GM23248 (cell line): ENCODE measurements around the gene APOA4. TPM values are rescaled to one million over a fixed set of nuclear protein-coding genes. Genes with fewer than 3 reads are reported as not detected.
A peak's percentile ranks its signal among the peaks of the same experiment; 100 is the strongest.

Experiments
- DNase-seq: peaks from one replicate; pipeline ENCODE4 v3.0.0-alpha.2; 2015
- H2AFZ ChIP-seq: fragments of 200-600 bp; sonication (generic); 2 replicates; pipeline ENCODE4 v1.6.1; 2016; ENCODE audit warnings: antibody characterized with exemption
- H3F3A ChIP-seq: fragments of 200-600 bp; sonication (generic); 2 replicates; pipeline ENCODE4 v1.6.1; 2016; ENCODE audit warnings: mild to moderate bottlenecking, antibody characterized with exemption, mixed run types; ENCODE audit not compliant: insufficient read depth
- H3K27ac ChIP-seq: fragments of 200-600 bp; sonication (generic); 2 replicates; pipeline ENCODE4 v1.5.1; 2016; ENCODE audit warnings: mild to moderate bottlenecking
- H3K27me3 ChIP-seq: fragments of 200-600 bp; sonication (generic); replicated peaks from 2 replicates; pipeline ENCODE4 v1.6.1; 2016; ENCODE audit warnings: mild to moderate bottlenecking; ENCODE audit not compliant: insufficient read depth
- H3K36me3 ChIP-seq: fragments of 200-600 bp; sonication (generic); 2 replicates; pipeline ENCODE4 v1.6.1; 2016; ENCODE audit warnings: low read depth, mild to moderate bottlenecking
- H3K4me1 ChIP-seq: fragments of 200-600 bp; sonication (generic); 2 replicates; pipeline ENCODE4 v1.6.1; 2016; ENCODE audit warnings: mild to moderate bottlenecking; ENCODE audit not compliant: insufficient read depth
- H3K4me2 ChIP-seq: fragments of 200-600 bp; sonication (generic); one replicate; pipeline ENCODE4 v1.6.1; 2016; ENCODE audit warnings: mild to moderate bottlenecking; ENCODE audit not compliant: unreplicated experiment
- H3K4me3 ChIP-seq: fragments of 200-600 bp; sonication (generic); 2 replicates; pipeline ENCODE4 v1.5.1; 2016; ENCODE audit warnings: mild to moderate bottlenecking
- H3K79me2 ChIP-seq: fragments of 200-600 bp; sonication (generic); 2 replicates; pipeline ENCODE4 v1.6.1; 2016; ENCODE audit warnings: mild to moderate bottlenecking; ENCODE audit not compliant: insufficient read depth
- H3K9ac ChIP-seq: fragments of 200-600 bp; sonication (generic); 2 replicates; pipeline ENCODE4 v1.6.1; 2016; ENCODE audit warnings: mild to moderate bottlenecking
- H3K9me2 ChIP-seq: fragments of 200-600 bp; sonication (generic); 2 replicates; pipeline ENCODE4 v1.6.1; 2016; ENCODE audit warnings: mixed run types, mild to moderate bottlenecking, moderate library complexity; ENCODE audit not compliant: insufficient read depth
- H3K9me3 ChIP-seq: fragments of 200-600 bp; sonication (generic); one replicate; pipeline ENCODE4 v1.6.1; 2017; ENCODE audit warnings: low read depth
- H4K20me1 ChIP-seq: fragments of 200-600 bp; sonication (generic); 2 replicates; pipeline ENCODE4 v1.6.0; 2016; ENCODE audit not compliant: insufficient read depth
- EZH2 ChIP-seq: fragments of 200-600 bp; sonication (generic); IDR thresholded peaks from 2 replicates; pipeline ENCODE4 v1.6.1; 2018; ENCODE audit warnings: antibody characterized with exemption, mild to moderate bottlenecking; ENCODE audit not compliant: insufficient read depth, poor library complexity, severe bottlenecking
- EZH2phosphoT487 ChIP-seq: fragments of 200-600 bp; sonication (generic); IDR thresholded peaks from 2 replicates; pipeline ENCODE4 v1.6.1; 2018; ENCODE audit warnings: antibody characterized with exemption, moderate library complexity, mild to moderate bottlenecking, low read depth; ENCODE audit not compliant: insufficient read depth
- WGBS, 2 experiments: methylation state at CpG; one replicate each; pipeline ENCODE4 v1.1.6; 2015 to 2017; ENCODE audit warnings: low lambda C conversion rate in 2 of 2, low coverage in 1 of 2; ENCODE audit errors: missing lambda C conversion rate in 2 of 2; 5-methylcytosine and 5-hydroxymethylcytosine counted together
- in situ Hi-C: fragments of 300-500 bp; cut with MboI; formaldehyde crosslinking; loops from 2 replicates; pipeline ENCODE4 v1.15.0; 2020
- polyA plus RNA-seq: library from polyadenylated mRNA; unstranded; fragments of >200 nt; fragmentation: Nextera tagmentation; extraction: Ambion mirVana; gene quantifications from 2 replicates; pipeline ENCODE4 v1.2.1, GENCODE V29; 2016
- total RNA-seq: library from RNA; depleted of rRNA; stranded (reverse); fragments of >200 nt; shearing (Covaris generic); gene quantifications from 2 replicates; pipeline ENCODE4 v1.2.3, GENCODE V29; 2014

Gene APOA4
- total and polyA plus RNA-seq, 2 experiments from 2014 or later = not detected

DNA sequence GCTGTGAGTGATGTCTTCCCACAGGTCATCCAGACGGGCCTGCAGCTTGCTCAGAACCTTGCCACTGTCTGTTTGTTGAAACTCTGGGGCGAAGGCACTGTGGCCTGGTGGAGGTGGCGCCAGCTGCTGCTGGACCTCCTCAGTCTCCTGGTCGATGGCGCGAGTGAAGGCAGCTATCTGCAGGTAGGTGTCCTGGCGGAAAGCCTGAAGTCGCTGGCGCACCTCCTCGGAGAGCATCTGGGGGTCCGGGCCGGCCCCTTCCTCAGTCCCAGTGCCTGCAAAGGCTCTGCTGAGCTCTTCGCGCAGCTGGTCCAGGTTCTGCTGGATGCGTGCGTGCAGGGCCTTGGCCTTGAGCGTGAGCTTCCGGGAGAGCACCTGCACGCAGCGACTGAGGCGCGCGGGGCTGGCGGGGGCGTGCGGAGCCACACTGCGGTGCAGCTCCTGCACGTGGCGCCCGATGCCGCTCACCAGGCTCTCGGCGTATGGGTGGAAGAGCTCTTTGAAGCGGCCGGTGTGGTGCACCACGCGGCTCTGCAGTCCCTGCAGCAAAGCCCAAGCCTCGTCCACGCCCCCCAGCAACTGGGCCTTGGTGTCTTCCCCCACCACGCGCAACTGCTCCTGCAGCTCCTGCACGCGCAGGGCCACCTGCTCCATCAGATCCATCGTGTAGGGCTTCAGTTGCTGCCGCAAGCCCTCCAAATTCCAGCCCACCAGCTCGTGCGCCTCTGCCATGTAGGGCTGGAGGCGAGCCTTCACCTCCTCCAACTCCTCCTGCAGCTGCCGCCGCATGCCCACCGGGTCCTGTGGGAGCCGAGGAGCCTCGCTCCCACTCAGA is 32.7 kb downstream of the APOA4 start:
- 75 to 76% methylated on average over 37 to 52 of the region's 53 CpGs for WGBS, 2 experiments
- in situ Hi-C loops = no loop called here

GRCh38 chr11:116788975-116789374 is 34.1 kb downstream of the APOA4 start:
- in situ Hi-C loops = loop anchor here (10.0 kb wide), 1 partner anchor 316 kb away; no protein-coding TSS in a partner anchor
- no peak for DNase-seq
- no peak overlapping the region for H3K27ac ChIP-seq
- H3K9me2 ChIP-seq = no peaks in the 10 kb centered on the region
- H3K4me1 ChIP-seq = peaks cover 33% of the 10 kb centered on the region
- no peaks in the 10 kb centered on the region for H3K27me3 ChIP-seq
- H3F3A ChIP-seq = peaks cover 20% of the 10 kb centered on the region
- no peak overlapping the region for H3K4me3 ChIP-seq
- WGBS, 2 experiments = 84 to 86% methylated on average over 4 of the region's 4 CpGs
- TF ChIP-seq EZH2 = no peak
- TF ChIP-seq EZH2phosphoT487 = no peak
- H3K36me3 ChIP-seq = peaks cover 21% of the 10 kb centered on the region
- no peak overlapping the region for H3K9ac ChIP-seq
- H4K20me1 ChIP-seq = no peaks in the 10 kb centered on the region
- no peak overlapping the region for H3K4me2 ChIP-seq
- H3K79me2 ChIP-seq = peaks cover 33% of the 10 kb centered on the region
- no peak overlapping the region for H2AFZ ChIP-seq
- H3K9me3 ChIP-seq = no peaks in the 10 kb centered on the region

More for the DNA sequence above, 32.7 kb downstream of the APOA4 start:
- Histone ChIP-seq H3K79me2 (peaks cover 24% of the 10 kb centered on the region), H3K27ac (no peak overlapping the region), H2AFZ (no peak overlapping the region; the same call in 1 of the 2 replicates), H3K9me3 (no peaks in the 10 kb centered on the region), H3K4me2 (no peak overlapping the region), H4K20me1 (no peaks in the 10 kb centered on the region), H3K9ac (no peak overlapping the region), H3K4me1 (peaks cover 41% of the 10 kb centered on the region), H3F3A (peaks cover 24% of the 10 kb centered on the region), H3K36me3 (peaks cover 10% of the 10 kb centered on the region; the same call in 1 of the 2 replicates), H3K4me3 (no peak overlapping the region), H3K27me3 (no peaks in the 10 kb centered on the region), H3K9me2 (no peaks in the 10 kb centered on the region)
- no peak for DNase-seq
- TF ChIP-seq EZH2 (no peak), EZH2phosphoT487 (no peak)

DNA sequence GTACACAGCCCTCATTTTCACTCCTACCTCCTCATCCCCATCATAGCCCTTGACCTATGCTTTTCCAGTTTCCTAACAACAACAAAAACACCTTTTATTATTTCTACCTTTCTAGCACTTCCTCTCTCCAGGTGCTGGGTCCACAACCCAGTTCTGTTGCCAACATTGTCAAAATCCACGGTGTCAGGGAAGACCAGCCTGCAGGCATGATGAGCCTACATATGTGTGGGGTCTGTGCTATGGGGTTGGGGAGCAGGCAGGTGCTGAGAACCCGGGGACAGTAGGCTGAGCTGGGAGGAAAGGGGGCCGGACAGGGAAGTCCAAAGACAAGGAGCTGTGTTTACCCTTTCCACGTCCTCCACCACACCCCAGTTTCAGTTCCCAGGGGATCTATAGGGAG is 34.6 kb downstream of the APOA4 start:
- in situ Hi-C loops = loop anchor here (10.0 kb wide), 1 partner anchor 316 kb away; no protein-coding TSS in a partner anchor
- Histone ChIP-seq H3K27me3 (no peaks in the 10 kb centered on the region), H2AFZ (peak overlapping the region; percentile 95)

DNA sequence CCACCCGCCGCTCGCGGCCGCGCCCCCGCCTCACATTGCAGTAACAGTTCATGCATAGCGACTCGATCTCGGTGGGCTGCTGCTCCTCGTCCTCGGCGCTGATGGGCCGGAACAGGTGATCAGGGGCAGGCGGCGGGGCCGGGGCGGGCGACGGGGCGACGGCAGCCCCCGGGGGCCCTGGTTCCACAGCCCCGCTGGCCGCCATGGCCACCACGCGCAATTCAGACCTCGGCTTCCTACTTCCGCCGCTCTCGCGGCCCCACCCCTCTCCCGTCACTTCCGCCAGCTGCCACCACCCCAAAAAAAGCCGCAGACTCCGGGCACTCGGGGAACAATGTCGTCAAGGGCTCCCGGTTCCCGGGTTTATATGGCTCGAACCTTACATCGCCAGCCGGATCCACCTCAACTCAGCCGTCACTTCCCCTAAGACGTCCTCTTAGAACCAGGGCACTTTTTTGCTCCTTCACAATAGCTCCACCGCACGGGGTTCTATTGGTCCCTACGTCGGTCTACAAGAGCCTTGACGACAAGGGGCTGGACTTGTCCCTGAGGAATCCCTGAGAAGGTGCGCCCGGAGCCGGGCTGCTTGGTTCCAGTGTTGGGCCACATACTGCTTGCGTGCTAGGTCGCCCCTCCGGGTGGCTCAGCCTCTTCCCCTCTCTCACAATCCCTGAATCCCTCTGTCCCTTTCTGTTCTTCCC is 35.2 kb downstream of the APOA4 start, which contains the start of gene ZPR1:
ZPR1 (minus strand) TSS at position 238 of the 701 bp plus-strand sequence; CDS start at position 205, 33 bp downstream.
- peaks cover 32% of the 10 kb centered on the region for H3K36me3 ChIP-seq
- no peaks in the 10 kb centered on the region for H3K9me2 ChIP-seq
- H3K4me3 ChIP-seq = peak within 1 kb of the TSS; percentile 97
- peak within 1 kb of the TSS; percentile 95 for H3K9ac ChIP-seq
- no peaks in the 10 kb centered on the region for H3K9me3 ChIP-seq
- 1 to 2% methylated on average over 44 to 56 of the region's 56 CpGs for WGBS, 2 experiments
- H3K27ac ChIP-seq = peak within 1 kb of the TSS; percentile 82
- peak within 1 kb of the TSS; percentile 95 for H2AFZ ChIP-seq
- peak within 1 kb of the TSS; percentile 96 for H3K4me2 ChIP-seq
- in situ Hi-C loops = loop anchor here (10.0 kb wide), 1 partner anchor 317 kb away; no protein-coding TSS in a partner anchor
- TF ChIP-seq EZH2 (no peak), EZH2phosphoT487 (no peak)
- H3K27me3 ChIP-seq = no peaks in the 10 kb centered on the region
- peaks cover 33% of the 10 kb centered on the region for H3K79me2 ChIP-seq
- no peaks in the 10 kb centered on the region for H4K20me1 ChIP-seq
- DNase-seq = peak; percentile 89
- peaks cover 11% of the 10 kb centered on the region for H3F3A ChIP-seq
- H3K4me1 ChIP-seq = peaks cover 24% of the 10 kb centered on the region

More for the DNA sequence above, 34.6 kb downstream of the APOA4 start:
- Histone ChIP-seq H3K9me3 (no peaks in the 10 kb centered on the region), H3K9me2 (no peaks in the 10 kb centered on the region), H3K36me3 (peaks cover 26% of the 10 kb centered on the region), H3K4me3 (peak overlapping the region; percentile 97), H3K79me2 (peaks cover 33% of the 10 kb centered on the region), H3K4me2 (peak overlapping the region; percentile 96), H3F3A (peaks cover 16% of the 10 kb centered on the region), H3K27ac (peak overlapping the region; percentile 82), H4K20me1 (no peaks in the 10 kb centered on the region), H3K4me1 (peaks cover 29% of the 10 kb centered on the region), H3K9ac (peak overlapping the region; percentile 95)
- no peak for DNase-seq
- WGBS, 2 experiments = 48 to 67% methylated on average over 4 of the region's 4 CpGs
- TF ChIP-seq EZH2 (no peak), EZH2phosphoT487 (no peak)
